A549 treated with dexamethasone at 1 μM for 4 hours (cell line): ENCODE measurements around the gene KRT23. TPM values are rescaled to one million over a fixed set of nuclear protein-coding genes. Genes with fewer than 3 reads are reported as not detected.

Experiments used
- total RNA-seq: library from RNA; stranded (reverse); fragments of 200-300 nt; extraction: Qiagen RNA extraction; gene quantifications from 5 replicates; pipeline ENCODE4 v1.2.3, GENCODE V29; 2022

KRT23 gene, protein sequence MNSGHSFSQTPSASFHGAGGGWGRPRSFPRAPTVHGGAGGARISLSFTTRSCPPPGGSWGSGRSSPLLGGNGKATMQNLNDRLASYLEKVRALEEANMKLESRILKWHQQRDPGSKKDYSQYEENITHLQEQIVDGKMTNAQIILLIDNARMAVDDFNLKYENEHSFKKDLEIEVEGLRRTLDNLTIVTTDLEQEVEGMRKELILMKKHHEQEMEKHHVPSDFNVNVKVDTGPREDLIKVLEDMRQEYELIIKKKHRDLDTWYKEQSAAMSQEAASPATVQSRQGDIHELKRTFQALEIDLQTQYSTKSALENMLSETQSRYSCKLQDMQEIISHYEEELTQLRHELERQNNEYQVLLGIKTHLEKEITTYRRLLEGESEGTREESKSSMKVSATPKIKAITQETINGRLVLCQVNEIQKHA
- 0.07 to 0.18 TPM (median 0.08 TPM) in 5 replicates for total RNA-seq

DNA sequence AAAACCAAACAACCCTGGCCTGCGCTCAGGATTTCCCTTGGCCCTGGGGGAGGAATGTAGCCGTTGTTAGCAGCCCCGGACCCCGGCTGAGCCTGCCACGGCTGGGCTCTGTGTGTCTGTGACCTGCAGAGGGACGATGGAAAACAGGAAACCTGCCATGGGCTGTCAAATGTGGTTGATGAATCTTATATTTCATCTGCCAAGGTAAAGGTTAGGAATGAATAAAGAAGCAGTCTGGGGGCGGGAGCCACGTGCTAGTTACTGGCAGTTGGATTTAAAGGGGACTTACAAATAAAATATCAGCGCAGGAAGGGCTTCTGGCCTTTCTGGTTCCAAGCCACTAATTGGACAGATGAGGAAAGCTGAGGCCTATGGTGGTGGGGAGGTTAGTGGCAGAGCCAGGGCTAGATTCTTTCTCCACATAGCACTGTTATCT, at the start of gene KRT23:
KRT23 (minus strand) TSS at position 263 of the 436 bp plus-strand sequence. CDS start 1,043 bp downstream, outside the sequence.

DNA sequence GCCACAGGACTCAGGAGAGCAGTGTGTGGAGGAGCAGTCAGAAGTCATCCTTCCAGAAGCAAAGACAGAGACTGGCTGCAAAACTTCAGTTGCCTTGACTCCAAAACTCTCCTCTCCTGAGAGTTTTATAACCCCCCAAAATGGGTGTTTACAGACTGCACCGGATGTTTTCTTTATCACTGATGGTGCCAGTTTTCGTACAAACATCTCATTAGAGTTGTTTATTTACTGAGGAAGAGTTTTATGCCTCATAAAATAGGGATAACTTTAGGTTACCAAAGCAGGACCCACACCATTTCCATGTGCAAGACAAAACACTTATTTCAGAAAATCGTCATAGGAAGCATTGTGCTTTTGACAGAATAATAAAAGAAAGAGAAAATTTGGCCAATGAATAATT, 46.8 kb upstream of the KRT23 start, which contains the start of gene KRT40:
KRT40 (minus strand) TSS at position 101 of the 400 bp plus-strand sequence; CDS start at position 48, 53 bp downstream.

DNA sequence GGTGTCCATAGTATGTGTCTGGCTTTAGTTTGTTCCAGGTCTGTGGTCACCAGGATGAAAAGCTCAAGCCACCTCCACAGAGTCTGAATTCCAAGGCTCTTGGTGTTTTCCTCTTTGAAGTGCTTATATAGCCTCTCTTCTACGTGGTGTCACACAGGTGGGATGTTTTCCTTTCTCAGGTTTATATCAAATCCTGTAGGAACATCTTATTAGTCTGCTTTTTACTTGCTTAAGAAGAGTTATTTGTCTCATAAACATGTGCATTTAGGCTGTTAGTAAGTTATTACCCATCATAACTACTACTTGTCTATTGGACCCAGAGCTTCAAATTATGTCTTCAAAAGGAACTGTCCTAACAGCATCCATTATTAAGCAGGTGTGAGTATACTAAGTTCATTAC, 29.4 kb upstream of the KRT23 start, which contains the start of gene KRT39:
KRT39 (minus strand) TSS at position 101 of the 400 bp plus-strand sequence; CDS start at position 9, 92 bp downstream.

DNA sequence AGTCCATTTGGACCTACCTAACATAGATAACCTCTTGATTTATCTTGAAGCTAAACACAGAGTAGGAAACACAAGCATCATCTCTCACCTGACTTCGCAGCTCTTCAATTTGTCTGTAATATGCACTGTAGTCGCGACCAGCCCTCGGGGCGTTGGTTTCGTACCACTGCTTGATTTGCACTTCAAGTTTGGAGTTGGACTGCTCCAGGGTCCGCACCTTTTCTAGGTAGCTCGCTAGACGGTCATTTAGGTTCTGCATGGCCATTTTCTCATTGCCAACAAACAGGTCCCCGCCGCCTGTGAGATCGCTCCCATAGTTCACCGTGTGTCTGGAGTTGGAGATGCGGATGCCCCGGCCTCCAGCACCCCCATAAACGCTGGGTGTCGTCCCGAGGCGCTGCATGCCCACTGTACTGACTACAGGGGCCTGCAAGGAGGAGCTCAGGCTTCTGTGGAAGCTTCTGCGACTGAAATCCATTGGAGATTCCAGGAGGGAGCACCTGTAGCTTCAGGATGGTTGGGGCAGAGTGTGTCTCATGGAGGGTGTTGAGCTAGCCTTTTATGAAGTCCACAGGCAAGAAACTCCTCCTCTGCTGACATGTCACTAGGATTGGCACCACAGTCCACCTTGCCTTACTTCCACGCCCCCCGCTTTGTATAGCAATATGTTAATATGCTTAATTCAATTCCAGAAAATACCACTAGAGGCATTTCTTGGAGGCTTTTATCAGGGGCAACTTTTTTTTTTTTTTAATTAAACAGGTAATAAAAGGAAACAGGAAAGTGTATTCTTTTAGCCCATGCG, 52.5 kb downstream of the KRT23 start, which contains the start of gene KRT20:
KRT20 (minus strand) TSS at position 535 of the 805 bp plus-strand sequence; CDS start at position 478, 57 bp downstream.

Other genes starting within 250 kb of the KRT23 start
- not detected in 5 replicates for gene KRT24, start 233.9 kb downstream of the KRT23 start, total RNA-seq
- not detected in 5 replicates for gene KRT25, start 182.3 kb downstream of the KRT23 start, total RNA-seq
- not detected in 5 replicates for gene KRT26, start 165.4 kb downstream of the KRT23 start, total RNA-seq
- gene KRT27, start 155.1 kb downstream of the KRT23 start, total RNA-seq, result 0.18 TPM in 1 of 5 replicates, not detected in the others
- not detected in 5 replicates for gene KRT28, start 137.7 kb downstream of the KRT23 start, total RNA-seq
- gene KRT10, start 115.0 kb downstream of the KRT23 start, total RNA-seq, result 66.5 to 79.2 TPM (median 70.8 TPM) in 5 replicates
- gene KRT12, start 70.4 kb downstream of the KRT23 start, total RNA-seq, result not detected in 5 replicates
- gene KRT20, start 52.4 kb downstream of the KRT23 start, total RNA-seq, result 0.11 to 0.49 TPM (median 0.19 TPM) in 5 replicates
- not detected in 5 replicates for gene KRT39, start 29.3 kb upstream of the KRT23 start, total RNA-seq
- not detected in 5 replicates for gene KRT40, start 46.7 kb upstream of the KRT23 start, total RNA-seq
- not detected in 5 replicates for gene KRTAP3-3, start 56.5 kb upstream of the KRT23 start, total RNA-seq
- 0.16 to 0.41 TPM (median 0.28 TPM) in 4 of 5 replicates, not detected in the other for gene KRTAP3-2, start 62.3 kb upstream of the KRT23 start, total RNA-seq
- gene KRTAP3-1, start 71.5 kb upstream of the KRT23 start, total RNA-seq, result not detected in 5 replicates
- gene KRTAP1-5, start 89.6 kb upstream of the KRT23 start, total RNA-seq, result not detected in 5 replicates
- not detected in 5 replicates for gene KRTAP1-4, start 92.5 kb upstream of the KRT23 start, total RNA-seq
- gene KRTAP1-3, start 97.2 kb upstream of the KRT23 start, total RNA-seq, result not detected in 5 replicates
- not detected in 5 replicates for gene KRTAP1-1, start 103.8 kb upstream of the KRT23 start, total RNA-seq
- not detected in 5 replicates for gene KRTAP2-1, start 109.7 kb upstream of the KRT23 start, total RNA-seq
- gene KRTAP2-2, start 117.6 kb upstream of the KRT23 start, total RNA-seq, result not detected in 5 replicates
- 0.18 TPM in 1 of 5 replicates, not detected in the others for gene KRTAP2-3, start 122.5 kb upstream of the KRT23 start, total RNA-seq
- not detected in 5 replicates for gene KRTAP2-4, start 128.2 kb upstream of the KRT23 start, total RNA-seq
- gene KRTAP4-7, start 146.5 kb upstream of the KRT23 start, total RNA-seq, result not detected in 5 replicates
- not detected in 5 replicates for gene KRTAP4-8, start 160.5 kb upstream of the KRT23 start, total RNA-seq
- gene KRTAP4-16, start 164.6 kb upstream of the KRT23 start, total RNA-seq, result not detected in 5 replicates
- not detected in 5 replicates for gene KRTAP4-9, start 167.7 kb upstream of the KRT23 start, total RNA-seq
- gene KRTAP4-11, start 180.7 kb upstream of the KRT23 start, total RNA-seq, result not detected in 5 replicates
- gene KRTAP4-12, start 186.5 kb upstream of the KRT23 start, total RNA-seq, result not detected in 5 replicates
- gene KRTAP4-6, start 202.9 kb upstream of the KRT23 start, total RNA-seq, result not detected in 5 replicates
- gene KRTAP4-5, start 212.2 kb upstream of the KRT23 start, total RNA-seq, result not detected in 5 replicates
- not detected in 5 replicates for gene KRTAP4-4, start 223.1 kb upstream of the KRT23 start, total RNA-seq
- not detected in 5 replicates for gene KRTAP4-3, start 230.6 kb upstream of the KRT23 start, total RNA-seq
- not detected in 5 replicates for gene KRTAP4-2, start 240.6 kb upstream of the KRT23 start, total RNA-seq
- gene KRTAP4-1, start 247.3 kb upstream of the KRT23 start, total RNA-seq, result 0.14 to 0.25 TPM (median 0.24 TPM) in 3 of 5 replicates, not detected in the others